NCI-H1417 treated with DMSO at 0.1 percent for 48 hours (cell line): ENCODE measurements around the gene XPO6.

Experiments
- DNase-seq: peaks from one replicate; lab custom pipeline; 2025; lab: John Stamatoyannopoulos, UW

XPO6 gene

GRCh38 chr16:28208131-28208530, 3.6 kb downstream of the XPO6 start:
- no peak for DNase-seq

GRCh38 chr16:28207399-28207798, 4.4 kb downstream of the XPO6 start:
- DNase-seq: no peak

- no peak for DNase-seq
Observed at GRCh38 chr16:28205974-28206373, 5.8 kb downstream of the XPO6 start.

GRCh38 chr16:28205117-28205899, 6.5 kb downstream of the XPO6 start:
- no peak for DNase-seq

GRCh38 chr16:28204622-28205021, 7.1 kb downstream of the XPO6 start:
- no peak for DNase-seq

- no peak for DNase-seq
Observed at GRCh38 chr16:28204204-28204603, 7.6 kb downstream of the XPO6 start.

- DNase-seq: no peak
Observed at GRCh38 chr16:28202147-28202746, 9.5 kb downstream of the XPO6 start.

GRCh38 chr16:28200661-28201060, 11.1 kb downstream of the XPO6 start:
- no peak for DNase-seq

GRCh38 chr16:28196387-28196987, 15.3 kb downstream of the XPO6 start:
- no peak for DNase-seq

GRCh38 chr16:28195859-28196258, 15.9 kb downstream of the XPO6 start:
- no peak for DNase-seq

- DNase-seq: no peak
Observed at GRCh38 chr16:28193530-28194423, 18.0 kb downstream of the XPO6 start.

- no peak for DNase-seq
Observed at GRCh38 chr16:28192806-28193529, 18.8 kb downstream of the XPO6 start.

GRCh38 chr16:28191364-28191960, 20.3 kb downstream of the XPO6 start:
- DNase-seq: no peak

GRCh38 chr16:28189245-28189644, 22.5 kb downstream of the XPO6 start:
- DNase-seq: no peak

- DNase-seq: no peak
Observed at GRCh38 chr16:28188085-28188916, 23.5 kb downstream of the XPO6 start.

- DNase-seq: no peak
Observed at GRCh38 chr16:28187595-28188004, 24.2 kb downstream of the XPO6 start.

GRCh38 chr16:28186752-28187151, 25.0 kb downstream of the XPO6 start:
- no peak for DNase-seq

GRCh38 chr16:28185696-28186095, 26.1 kb downstream of the XPO6 start:
- DNase-seq: no peak

- no peak for DNase-seq
Observed at GRCh38 chr16:28184625-28185024, 27.1 kb downstream of the XPO6 start.

- DNase-seq: no peak
Observed at GRCh38 chr16:28183930-28184329, 27.8 kb downstream of the XPO6 start.
